Left cardiac atrium (tissue), 4 donors: Measurements from ENCODE around the gene DNM2. TPM values are rescaled to one million over a fixed set of nuclear protein-coding genes. Genes with fewer than 3 reads are reported as not detected.
"Not testable (repeated sequence)": the region's sequence is repeated elsewhere in the genome, so short reads cannot be mapped to it uniquely, and the experiment has no call there.

Source experiments
- ATAC-seq, 2 donors: fragments of 200-7000 bp; cut with Tn5 transposase; one replicate each; pipeline ENCODE4 v1.9.1; 2020; ENCODE audit warnings: mild to moderate bottlenecking in 2 of 2, moderate library complexity in 2 of 2
- DNase-seq: peaks from one replicate; pipeline ENCODE4 v3.0.0-alpha.2; 2020
- intact Hi-C, 2 donors: fragments of 100-400 bp; cut with DNase I; formaldehyde crosslinking; loops; one replicate each; pipeline versions ENCODE4 v1.14.1 to v1.15.1; 2022 to 2023
- microRNA-seq, 2 donors: library from miRNA; unstranded; fragments of <30 nt; microRNA quantifications; one replicate each; pipeline ENCODE4 v1.2.0, GENCODE V29; 2020
- total RNA-seq, 2 donors: library from RNA; stranded (reverse); fragmentation: NEBNext Ultra II Directional; extraction: Animal tissue kit (Norgen Biotek cat#: 25700); gene quantifications; one replicate each; pipeline ENCODE4 v1.2.1, GENCODE V29; 2021
- donor health status: DM: no; HTN: yes; CAD: no.
- donor health status: DM: no; HTN: yes; CAD: no; lungs with severe emphysema.
- donor health status: DM: yes; HTN: yes; CAD: no.
- donor health status: Dilated cardiomyopathy.

DNM2 gene
- total RNA-seq, 2 donors from 2014 or later, result 125 to 186 TPM

GRCh38 chr19:10868872-10869547 is 151.1 kb downstream of the DNM2 start:
- DNase-seq (no peak), ATAC-seq (no peak)
- intact Hi-C loops, result loop anchor here in 1 of 2 donors (5.0 kb wide), 1 partner anchor 97 kb away; no protein-coding TSS in a partner anchor

- intact Hi-C loops, result loop anchor here (5.0 to 10.0 kb wide), 3 partner anchors 55 to 153 kb away; partner anchors contain the start of genes DNM2 (in 1 of the 2), TIMM29 (in 1 of the 2) and YIPF2 (in 1 of the 2)
- DNase-seq, result not testable (repeated sequence)
These were observed 152.0 kb downstream of the DNM2 start for GRCh38 chr19:10869872-10870311.

GRCh38 chr19:10870501-10870954 is 152.6 kb downstream of the DNM2 start:
- ATAC-seq (peak; percentile 0 to 18), DNase-seq (no peak)
- intact Hi-C loops, result loop anchor here in 1 of 2 donors (5.0 to 10.0 kb wide), 2 partner anchors 54 to 153 kb away; partner anchors contain the start of genes DNM2, TIMM29 and YIPF2

More at GRCh38 chr19:10869872-10870311, 152.0 kb downstream of the DNM2 start:
- ATAC-seq, result not testable (repeated sequence)

- DNase-seq, result peak; percentile 99
- intact Hi-C loops, result loop anchor here in 1 of 2 donors (5.0 to 10.0 kb wide), 2 partner anchors 54 to 154 kb away; partner anchors contain the start of genes DNM2, TIMM29 and YIPF2
- ATAC-seq, result peak; percentile 96 to 97
These were observed 153.2 kb downstream of the DNM2 start, which contains the start of gene CARM1 for GRCh38 chr19:10870955-10871603. TSS of gene CARM1 (plus strand) at chr19:10871553. CDS start at chr19:10871703, 150 bp downstream.

GRCh38 chr19:10871711-10872545 is 154.0 kb downstream of the DNM2 start:
- DNase-seq (peak; percentile 62), ATAC-seq (peak in 1 of 2 donors; percentile 1)
- intact Hi-C loops, result loop anchor here in 1 of 2 donors (5.0 to 10.0 kb wide), 2 partner anchors 53 to 155 kb away; partner anchors contain the start of genes DNM2, TIMM29 and YIPF2

- ATAC-seq, result no peak
- intact Hi-C loops, result loop anchor here in 1 of 2 donors (5.0 to 10.0 kb wide), 2 partner anchors 52 to 155 kb away; partner anchors contain the start of genes DNM2, TIMM29 and YIPF2
- no peak for DNase-seq
These were observed 154.7 kb downstream of the DNM2 start for GRCh38 chr19:10872546-10873107.

- no peak for ATAC-seq
- no peak for DNase-seq
- intact Hi-C loops, result loop anchor here in 1 of 2 donors (5.0 to 10.0 kb wide), 2 partner anchors 51 to 157 kb away; partner anchors contain the start of genes DNM2, TIMM29 and YIPF2
These were observed 156.1 kb downstream of the DNM2 start for GRCh38 chr19:10874024-10874423.

- intact Hi-C loops, result loop anchor here in 1 of 2 donors (10.0 kb wide), 1 partner anchor 48 kb away; the partner anchor contains the start of genes TIMM29 and YIPF2
- DNase-seq (peak; percentile 63), ATAC-seq (peak; percentile 20 to 53)
These were observed 158.8 kb downstream of the DNM2 start for GRCh38 chr19:10876459-10877240.

- ATAC-seq, DNase-seq: not testable (repeated sequence)
- intact Hi-C loops, result loop anchor here in 1 of 2 donors (10.0 kb wide), 1 partner anchor 47 kb away; the partner anchor contains the start of genes TIMM29 and YIPF2
These were observed 159.7 kb downstream of the DNM2 start for GRCh38 chr19:10877608-10878007.

GRCh38 chr19:10878253-10878652 is 160.4 kb downstream of the DNM2 start:
- no peak for ATAC-seq
- DNase-seq, result no peak
- intact Hi-C loops, result loop anchor here in 1 of 2 donors (10.0 kb wide), 1 partner anchor 47 kb away; the partner anchor contains the start of genes TIMM29 and YIPF2

Small RNA genes lying within 50 kb of the gene (microRNA-seq; reads per million reads assigned to microRNA genes)
- 0.40 to 0.82 reads per million in 2 donors for gene MIR199A1
- gene MIR4748, result 0 to 0.27 reads per million in 2 donors
- 0 reads per million in 2 donors for gene MIR638
- 0.81 to 1.4 reads per million in 2 donors for gene MIR6793

Other genes starting within 250 kb of the DNM2 start
- gene KEAP1, start 214.7 kb upstream of the DNM2 start, total RNA-seq, result 10 to 100 TPM; 53.5 to 55.1 TPM
- gene S1PR5, start 200.6 kb upstream of the DNM2 start, total RNA-seq, result under 1 TPM; 0.21 to 0.29 TPM
- gene ATG4D, start 174.2 kb upstream of the DNM2 start, total RNA-seq, result 10 to 100 TPM; 41.6 to 50.2 TPM
- 10 to 100 TPM; 11.0 to 15.0 TPM for gene KRI1, start 152.1 kb upstream of the DNM2 start, total RNA-seq
- gene CDKN2D, start 149.1 kb upstream of the DNM2 start, total RNA-seq, result 1 to 10 TPM; 6.6 TPM
- under 1 TPM in 1 of 2 donors, not detected in 1; 0.55 TPM for gene AP1M2, start 130.8 kb upstream of the DNM2 start, total RNA-seq
- gene SLC44A2, start 92.5 kb upstream of the DNM2 start, total RNA-seq, result 10 to 100 TPM; 83.9 to 97.3 TPM
- gene ILF3, start 63.7 kb upstream of the DNM2 start, total RNA-seq, result 100 to 1,000 TPM; 108 to 144 TPM
- 10 to 100 TPM; 24.7 to 28.2 TPM for gene QTRT1, start 16.6 kb upstream of the DNM2 start, total RNA-seq
- 10 to 100 TPM; 27.2 to 28.5 TPM for gene TMED1, start 118.1 kb downstream of the DNM2 start, total RNA-seq
- gene C19orf38, start 130.3 kb downstream of the DNM2 start, total RNA-seq, result 1 to 10 TPM; 1.1 to 1.2 TPM
- gene CARM1, start 153.5 kb downstream of the DNM2 start, total RNA-seq, result 10 to 100 TPM; 31.9 to 32.4 TPM
- 10 to 100 TPM; 26.5 to 31.8 TPM for gene YIPF2, start 210.6 kb downstream of the DNM2 start, total RNA-seq
- 10 to 100 TPM; 12.7 to 15.1 TPM for gene TIMM29, start 210.7 kb downstream of the DNM2 start, total RNA-seq
- 10 to 100 TPM; 43.5 to 53.6 TPM for gene SMARCA4, start 243.0 kb downstream of the DNM2 start, total RNA-seq